GM19463 (cell line): ENCODE results near the gene AURKAIP1.

Source experiments
- ATAC-seq: cut with Tn5 transposase; IDR thresholded peaks from one replicate; pipeline ENCODE4 v1.9.1; 2021; ENCODE audit warnings: mild to moderate bottlenecking, moderate library complexity; ENCODE audit not compliant: unreplicated experiment

The AURKAIP1 gene

DNA sequence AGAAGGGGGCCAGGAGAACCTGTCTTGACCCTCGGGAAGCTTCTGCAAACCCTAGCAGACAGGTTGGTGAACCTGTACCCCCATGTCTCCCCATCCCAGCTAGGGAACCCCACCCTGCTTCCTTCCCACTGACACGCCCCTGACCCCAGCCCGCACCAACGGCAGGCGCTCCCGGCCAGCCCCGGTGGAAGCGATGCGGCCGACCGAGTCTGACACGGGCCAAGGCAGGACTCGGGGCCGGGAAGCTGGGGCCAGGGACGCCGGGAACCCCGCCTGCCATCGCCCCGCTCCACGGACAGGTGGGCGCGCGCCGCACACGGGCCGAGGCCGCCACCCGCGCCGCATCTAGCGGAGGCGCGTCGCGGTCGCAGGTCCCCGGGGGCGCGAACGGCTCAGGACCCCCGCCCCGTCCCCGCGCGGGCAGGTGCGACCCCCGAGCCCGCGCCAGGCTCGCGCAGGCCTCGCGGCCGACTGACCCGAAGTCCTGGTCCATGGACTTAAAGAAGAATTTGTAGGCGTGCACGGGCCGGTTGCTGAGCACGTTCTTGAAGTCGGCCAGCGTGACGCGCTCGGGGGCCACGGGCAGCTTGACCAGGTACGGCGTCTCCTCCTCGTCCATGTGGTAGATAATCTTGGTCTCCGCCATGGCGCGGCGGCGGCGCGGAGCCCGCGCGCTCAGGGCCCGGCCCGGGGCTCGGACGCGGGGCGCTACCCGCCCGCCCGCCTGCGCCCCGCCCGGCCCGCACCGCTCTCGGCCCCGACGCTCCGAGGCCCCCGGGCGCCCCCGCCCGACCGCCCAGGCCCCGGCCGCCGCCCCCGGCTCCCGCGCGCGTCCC, 26.4 kb downstream of the AURKAIP1 start:
- ATAC-seq = peak; percentile 34

DNA sequence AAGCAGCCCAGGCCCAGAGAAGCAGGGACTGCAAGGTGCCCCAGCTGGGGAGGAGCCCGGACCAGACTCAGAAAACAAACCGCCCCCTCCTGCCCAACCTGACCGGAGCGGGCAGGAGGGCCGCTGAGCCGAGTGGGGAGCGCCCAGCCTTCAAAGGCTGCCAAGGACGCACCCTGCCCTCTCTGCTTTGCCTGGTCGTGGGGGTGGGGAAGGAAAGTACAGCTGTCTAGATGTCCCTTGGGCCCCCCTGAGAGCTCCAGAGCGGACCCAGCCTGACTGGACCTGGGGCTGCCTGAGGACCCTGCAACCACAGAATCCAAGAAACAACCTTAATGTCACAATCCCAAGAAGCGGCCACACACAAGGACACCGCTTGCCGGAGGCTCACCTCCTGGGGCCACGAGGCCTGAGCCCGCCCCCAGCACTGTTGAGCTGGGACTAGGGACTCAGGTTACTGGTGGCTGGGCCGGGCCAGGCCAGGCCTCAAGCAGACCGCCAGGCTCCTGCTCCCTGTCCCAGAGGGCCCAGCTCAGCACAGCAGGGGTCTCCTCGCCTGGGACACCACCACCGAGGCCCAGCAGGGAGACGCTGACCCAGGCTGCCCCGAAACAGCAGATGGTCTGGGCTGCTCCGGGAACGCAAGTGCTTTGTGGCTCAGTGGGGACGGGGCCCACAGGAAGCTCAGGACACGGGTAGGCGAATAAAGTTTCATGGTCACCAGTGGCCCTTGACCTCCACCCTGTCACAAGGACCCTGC, 27.2 kb downstream of the AURKAIP1 start:
- ATAC-seq = no peak

DNA sequence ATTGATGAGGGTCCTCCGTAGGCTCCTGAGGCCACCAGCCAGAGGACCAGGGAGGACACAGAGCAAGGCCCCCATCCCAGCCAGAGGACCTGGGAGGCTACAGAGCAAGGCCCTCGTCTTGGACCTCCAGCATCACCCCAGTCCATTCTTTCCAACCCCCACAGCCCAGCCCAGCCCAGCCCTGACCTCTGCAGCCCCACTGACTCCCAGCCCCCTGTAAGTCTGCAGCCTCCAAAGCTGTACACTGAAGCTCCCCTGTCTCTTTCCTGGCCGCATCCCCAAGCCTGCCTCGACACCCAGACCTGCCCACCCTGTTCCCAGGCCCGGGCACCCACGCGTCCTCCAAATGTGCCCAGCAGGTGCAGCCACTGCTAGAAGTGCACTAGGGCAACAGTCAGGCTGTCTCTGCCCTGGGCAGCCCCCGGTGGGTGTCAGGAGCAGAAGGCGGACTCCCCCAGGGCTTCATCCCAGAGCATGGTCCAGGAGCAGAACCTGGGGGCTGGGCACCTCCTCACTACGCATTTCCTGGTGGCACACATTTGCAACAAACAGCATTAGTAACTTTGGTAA, 27.9 kb downstream of the AURKAIP1 start:
- no peak for ATAC-seq

DNA sequence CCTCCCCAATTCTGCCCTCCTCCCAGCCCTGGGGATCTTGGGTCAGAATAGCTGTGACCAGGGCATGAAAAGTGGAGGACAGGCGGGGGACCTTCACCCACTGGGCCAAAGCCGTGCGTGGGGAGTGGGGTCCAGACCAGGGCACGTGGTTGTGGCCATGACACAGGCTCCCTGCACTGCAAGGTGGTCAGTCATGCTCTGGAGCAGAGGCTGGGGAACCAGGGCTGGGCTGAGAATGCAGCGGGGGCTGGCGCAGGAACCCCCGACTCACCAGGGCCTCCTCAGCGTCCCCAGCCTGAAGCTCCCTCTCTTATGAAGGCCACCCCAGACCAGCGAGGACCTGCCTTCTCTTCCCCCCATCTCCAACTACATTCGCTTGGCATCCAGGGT, 28.5 kb downstream of the AURKAIP1 start:
- no peak for ATAC-seq

DNA sequence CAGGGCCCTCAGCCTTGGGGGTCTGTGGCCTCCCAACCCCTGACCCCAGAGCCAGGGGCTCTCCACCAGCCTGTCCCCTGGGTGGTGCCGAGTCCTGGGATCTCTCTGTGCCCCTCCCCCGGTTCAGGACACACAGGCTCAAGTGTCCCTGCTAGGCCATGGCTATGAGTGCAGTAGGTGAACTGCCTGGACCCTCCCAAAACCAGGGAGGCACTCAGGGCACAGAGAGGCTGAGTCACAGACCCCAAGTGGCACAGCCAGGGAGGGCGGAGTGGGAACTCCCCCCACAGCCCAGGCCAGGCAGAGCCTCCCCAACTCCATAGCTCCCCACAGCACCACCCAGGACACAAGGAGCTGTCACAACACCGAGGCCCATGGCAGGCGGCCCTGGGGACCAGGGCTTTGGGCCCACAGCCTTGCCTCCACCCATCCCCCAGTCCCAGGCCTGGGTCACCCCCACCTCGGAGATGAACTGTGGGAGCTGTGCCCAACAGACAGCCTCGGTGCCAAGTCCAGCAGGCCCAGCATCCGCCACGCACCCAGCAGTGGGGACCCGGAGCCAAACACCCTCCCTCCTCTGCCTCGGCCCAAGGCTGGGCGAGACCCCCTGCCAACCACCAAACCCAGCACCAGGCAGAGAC, 29.0 kb downstream of the AURKAIP1 start:
- ATAC-seq = no peak

DNA sequence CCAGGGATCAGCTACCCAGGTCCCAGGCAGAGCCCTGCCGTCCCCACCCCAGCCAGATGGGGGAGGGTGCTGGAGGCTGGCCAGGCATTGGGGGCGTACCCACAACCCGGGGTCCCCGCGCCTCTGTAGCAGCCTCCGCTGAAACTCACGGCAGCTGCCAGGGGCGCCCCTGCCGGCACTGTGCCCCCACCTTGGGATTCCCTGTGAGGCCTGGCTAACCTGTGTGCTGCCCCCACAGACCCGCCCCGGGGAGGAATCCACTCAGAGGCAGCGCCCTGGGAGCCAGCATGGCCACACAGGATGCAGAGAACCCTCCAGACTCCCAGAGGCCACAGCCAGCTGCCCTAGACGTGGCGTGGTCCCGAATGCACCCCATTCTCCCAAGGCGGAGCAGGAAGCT, 29.6 kb downstream of the AURKAIP1 start:
- no peak for ATAC-seq

DNA sequence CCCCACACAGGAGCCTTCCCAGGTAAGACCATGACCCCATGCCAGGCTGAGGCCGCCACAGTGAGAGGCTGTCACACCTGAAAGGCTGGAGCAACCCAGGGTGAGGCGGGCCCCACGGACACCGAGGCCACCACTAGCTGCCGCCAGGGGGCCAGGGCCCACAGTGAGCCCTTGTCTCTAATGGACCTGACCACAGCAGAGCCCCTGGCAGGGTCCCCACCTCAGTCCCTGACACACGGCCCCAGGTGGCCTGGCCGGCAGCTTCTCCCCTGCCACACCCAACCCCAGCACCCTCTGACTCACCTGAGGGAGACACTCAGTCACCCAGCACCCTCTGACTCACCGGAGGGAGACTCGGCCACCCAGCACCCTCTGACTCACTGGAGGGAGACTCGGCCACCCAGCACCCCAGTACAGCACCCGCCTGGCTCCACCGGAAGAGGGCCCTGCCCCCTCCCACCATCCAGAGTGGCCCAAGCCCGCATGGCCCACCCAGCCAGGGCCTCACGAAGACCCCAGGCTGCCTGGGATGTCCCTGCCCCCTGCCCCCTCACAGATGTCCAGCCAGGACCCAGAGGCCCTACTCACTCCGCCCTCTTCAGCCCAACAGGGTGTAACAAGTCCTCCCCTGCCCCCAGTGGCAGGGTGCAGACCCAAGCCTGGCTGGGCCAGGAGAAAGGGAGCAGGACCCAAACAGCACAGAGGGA, 30.2 kb downstream of the AURKAIP1 start:
- no peak for ATAC-seq

DNA sequence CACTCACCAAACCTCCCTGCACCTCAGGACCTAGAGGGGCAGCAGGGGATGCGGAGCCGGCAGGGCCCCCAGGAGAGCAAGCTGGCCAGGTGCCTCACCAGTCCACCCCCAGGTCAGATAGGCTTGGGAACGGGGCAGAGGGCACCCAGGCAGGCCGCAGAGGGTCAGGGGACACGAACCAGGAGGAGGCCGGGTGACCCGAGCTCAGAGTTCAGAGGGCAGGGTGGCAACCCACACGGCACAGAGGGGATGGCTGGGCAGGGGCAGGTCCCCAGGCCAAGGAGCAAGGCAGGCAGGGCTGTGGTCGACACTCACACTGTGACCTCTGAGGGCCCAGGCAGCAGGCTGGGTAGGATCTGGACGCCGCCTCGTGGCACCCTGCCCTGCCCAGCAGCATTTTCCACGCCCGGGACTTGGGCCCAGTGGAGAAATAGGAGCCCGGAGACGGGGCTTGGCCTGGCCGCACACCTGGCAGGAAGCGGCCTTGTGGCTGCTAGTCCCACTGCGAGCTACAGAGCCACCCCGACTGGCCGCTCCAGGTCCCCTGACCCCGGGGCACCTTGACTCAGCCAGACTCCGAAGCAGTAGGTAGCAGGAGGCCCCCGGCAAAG, 31.1 kb downstream of the AURKAIP1 start:
- ATAC-seq = no peak

DNA sequence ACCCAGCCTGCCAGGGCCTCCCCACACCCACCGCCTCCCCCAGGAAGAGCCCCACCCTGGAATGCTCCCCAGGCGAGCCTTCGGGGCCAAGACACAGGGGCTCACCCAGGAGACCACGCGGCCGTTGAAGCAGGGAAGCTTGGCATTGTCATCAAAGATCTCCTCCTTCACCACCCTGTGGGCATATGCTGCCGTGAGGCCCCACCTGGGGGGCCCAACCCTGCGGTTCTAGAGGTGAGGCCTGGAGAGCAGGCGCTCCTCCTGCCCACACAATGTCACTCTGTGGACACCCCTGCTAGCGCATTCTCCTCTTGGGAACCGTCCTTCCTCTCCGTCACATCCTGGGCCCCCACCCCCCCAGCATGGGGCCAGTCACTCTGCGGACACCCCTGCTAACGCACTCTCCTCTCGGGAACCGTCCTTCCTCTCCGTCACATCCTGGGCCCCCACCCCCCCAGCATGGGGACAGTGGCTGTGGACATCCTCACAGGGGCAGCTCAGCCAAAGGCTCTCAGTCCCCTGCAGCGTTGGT, 32.4 kb downstream of the AURKAIP1 start:
- ATAC-seq = no peak

DNA sequence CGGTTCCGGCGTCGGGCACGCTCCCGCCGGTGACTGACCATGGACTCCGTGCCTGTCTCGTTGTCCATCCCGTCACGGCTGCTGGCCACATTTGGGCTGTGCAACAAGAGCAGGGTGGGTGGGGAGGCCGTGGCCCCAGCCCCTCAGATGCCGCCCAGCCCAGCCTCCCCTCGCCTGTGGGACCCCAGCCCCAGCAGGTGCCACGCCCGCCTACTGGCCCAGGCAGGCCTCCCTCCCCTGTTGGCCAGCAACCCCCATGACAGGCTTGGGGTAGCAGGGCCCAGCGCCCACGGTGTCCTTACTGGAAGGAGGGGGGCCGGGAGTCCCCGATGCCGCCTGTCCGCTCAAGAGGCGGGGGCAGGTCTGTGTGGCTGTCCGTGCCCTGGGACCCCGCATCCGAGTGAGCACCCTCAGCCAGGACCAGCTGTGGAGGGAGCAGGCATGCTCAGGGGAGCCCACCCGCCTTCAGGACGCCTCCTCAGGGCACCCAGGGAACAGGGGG, 32.9 kb downstream of the AURKAIP1 start:
- no peak for ATAC-seq

DNA sequence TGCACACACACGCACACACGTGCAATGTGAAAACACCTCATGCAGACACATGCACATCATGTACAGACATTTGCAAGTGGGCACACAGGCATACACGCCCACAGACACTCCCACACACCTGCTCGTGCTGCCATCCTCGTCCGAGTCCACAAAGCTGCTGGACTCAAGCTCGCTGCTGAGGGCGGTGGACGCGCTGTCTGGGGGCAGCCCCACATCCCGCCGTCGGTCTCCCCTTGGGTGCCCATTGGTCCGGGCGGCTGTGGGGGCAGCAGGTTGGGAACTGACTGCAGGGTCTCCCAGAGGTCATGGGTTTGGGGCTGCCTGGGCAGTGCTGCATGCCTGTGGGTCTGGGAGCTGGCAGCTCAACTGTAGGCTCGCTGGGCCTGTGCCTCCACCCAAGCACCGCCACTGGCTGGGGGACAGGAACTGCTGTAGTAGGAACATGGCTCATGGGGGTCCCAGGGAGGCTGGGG, 33.4 kb downstream of the AURKAIP1 start:
- no peak for ATAC-seq

DNA sequence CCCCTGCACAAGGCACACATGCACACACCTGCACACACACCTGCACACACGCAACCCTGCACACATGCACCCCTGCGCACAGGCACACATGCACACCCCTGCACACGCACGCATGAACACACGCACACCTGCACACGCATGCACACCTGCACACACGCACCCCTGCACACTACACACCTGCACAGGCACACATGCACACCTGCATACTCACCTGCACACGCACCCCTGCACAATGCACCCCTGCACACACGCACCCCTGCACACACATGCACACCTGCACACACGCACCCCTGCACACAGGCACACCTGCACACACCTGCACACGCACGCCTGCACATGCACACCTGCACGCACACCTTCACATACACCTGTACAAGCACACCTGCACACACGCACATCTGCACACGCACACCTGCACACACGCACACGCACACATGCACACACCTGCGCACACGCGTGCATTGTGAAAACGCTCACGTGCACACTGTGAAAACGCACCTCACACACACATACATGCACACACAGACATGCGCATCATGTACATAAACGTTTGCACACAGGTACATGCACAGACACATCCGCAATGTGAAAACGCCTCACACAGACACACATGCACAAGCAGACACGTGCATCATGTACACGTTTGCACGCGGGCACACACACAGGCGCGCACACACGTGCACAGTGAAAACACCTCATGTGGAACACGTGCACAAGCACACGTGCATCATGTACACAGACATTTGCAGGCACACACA, 34.0 kb downstream of the AURKAIP1 start:
- ATAC-seq = no peak

DNA sequence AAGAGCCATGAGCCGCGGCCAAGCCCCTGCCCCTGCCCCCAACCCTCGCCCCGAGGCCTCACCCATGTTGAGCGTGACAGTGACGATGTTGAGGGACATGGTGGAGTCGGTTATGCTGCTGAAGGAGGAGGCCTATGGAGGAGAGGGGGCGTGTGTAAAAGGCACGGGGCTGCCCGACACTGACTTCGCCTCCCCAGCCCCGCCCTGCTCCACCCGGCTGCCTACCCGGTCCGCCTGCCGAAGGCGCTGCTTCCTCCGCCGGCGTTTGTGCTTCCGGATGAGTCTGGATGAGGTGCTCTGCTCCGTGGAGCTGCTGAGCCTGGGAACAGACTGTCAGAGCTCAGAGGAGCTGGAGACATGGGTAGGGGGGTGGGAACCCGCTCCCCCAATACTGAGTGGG, 34.8 kb downstream of the AURKAIP1 start:
- no peak for ATAC-seq

DNA sequence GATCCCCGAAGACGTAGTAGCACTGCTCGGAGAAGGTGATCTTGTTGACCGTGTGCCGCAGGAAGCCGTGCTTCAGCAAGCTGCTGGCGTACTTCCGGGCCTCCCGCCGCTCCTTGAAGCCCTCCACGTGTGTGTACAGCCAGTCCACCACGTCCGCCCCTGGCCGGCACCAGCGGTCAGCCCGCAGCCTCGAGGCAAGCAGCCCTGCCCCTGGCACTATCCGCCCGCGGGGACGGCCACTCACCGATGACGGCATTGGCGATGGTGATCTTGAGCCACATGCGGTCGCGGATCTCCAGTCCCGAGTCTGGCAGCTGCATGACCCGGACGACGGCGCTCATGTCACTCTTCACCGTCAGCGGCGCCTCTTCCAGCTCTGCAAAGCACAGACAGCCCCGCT, 36.7 kb downstream of the AURKAIP1 start:
- ATAC-seq = no peak

DNA sequence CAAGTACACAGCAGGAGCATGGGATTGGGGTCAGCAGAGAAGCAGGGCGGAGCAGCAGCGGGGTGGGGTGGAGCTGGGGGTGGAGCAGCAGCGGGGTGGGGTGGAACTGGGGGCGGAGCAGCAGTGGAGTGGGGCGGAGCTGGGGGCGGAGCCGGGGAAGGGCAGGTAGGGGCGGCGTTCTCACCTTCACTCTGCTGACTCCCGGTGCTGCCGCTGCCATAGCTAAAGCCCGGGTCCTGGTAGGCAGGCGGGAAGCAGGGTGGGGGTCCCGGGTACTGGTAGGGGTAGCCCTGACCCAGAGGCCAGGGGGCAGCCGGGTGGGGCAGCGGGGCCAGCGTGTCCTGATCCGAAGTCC, 37.2 kb downstream of the AURKAIP1 start:
- no peak for ATAC-seq

DNA sequence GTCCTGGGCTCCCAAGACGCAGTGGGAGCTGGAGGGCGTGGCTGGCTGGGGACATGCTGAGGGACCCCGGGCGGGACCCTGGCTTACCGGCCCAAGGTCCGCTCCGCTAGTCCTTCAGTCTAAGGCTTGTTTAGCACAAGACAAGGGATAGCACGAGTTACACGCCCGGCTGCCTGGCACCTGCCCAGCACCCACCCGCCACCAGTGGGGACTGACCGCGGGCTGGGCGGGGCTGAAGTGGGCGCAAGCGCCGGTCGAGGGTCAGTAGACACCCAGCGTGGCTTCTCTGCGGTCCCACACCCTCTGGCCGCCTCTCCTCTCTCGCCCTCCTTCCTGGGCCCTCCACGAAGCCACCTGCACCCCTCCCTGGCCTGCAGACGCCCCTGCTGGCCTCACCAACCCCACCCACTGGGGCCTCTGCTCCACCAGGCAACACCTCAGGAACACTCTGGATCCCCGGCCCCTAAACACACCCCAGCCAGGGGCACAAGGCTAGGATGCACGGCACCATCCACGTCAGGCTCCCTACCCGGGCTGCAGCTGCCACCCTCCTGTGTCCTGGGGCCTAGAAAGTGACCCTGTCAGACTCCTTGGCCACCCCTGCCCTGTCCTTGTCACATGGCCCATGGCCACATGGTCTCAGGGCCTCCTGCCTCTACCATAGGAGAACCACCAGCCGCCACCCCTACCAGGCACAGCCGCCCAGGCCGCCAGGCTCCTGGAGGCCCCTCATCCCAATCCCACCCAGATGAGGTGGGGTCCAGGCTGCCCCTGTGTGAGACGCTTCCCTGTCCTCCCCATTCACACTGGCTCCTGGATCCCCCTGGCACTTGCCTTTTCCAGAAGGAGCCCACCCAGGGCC, 37.8 kb downstream of the AURKAIP1 start:
- no peak for ATAC-seq

DNA sequence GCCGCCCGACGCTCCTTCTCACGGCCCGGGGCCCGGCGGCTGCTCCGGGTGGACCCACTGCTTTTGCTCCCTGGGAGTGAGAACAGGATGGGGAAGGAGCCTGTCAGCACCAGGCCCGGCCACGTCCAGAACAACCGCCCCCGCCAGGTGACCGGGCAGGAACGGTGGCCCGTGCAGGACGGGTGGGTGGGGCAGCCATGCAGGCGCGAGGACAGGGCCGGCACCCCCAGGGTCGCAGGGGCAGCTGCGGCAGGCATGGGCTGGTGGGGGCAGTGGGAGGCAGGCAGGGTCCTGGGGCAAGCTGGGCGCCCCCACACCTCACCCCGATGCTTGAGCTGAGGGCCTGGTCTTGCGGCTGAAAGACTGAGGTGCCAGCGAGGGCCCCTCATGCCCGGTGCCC, 38.6 kb downstream of the AURKAIP1 start:
- ATAC-seq = no peak

DNA sequence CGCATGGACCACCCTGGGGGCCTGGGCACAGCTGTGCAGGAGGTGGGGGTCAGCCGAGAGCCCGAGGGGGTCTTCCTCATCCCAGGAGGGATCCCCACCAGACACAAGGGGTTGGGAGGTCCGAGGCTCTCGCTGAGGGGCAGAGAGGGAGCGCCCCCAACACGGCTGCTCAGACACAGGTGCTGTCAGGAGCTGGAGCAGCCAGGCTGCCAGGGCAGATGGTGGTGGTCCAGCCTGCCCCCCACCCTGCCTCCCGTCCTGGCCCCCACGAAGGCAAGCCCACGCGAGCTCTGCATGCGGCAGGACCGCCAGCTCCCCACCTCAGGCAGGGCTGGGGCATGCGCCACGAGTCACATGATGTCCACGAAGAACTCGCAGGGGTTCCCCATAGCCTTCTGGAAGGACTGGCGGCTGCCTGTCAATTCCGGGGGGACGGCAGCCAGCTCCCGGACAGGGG, 39.2 kb downstream of the AURKAIP1 start:
- ATAC-seq = no peak
